Testis (tissue), 5 donors: ENCODE measurements around the gene NOSIP. TPM values are rescaled to one million over a fixed set of nuclear protein-coding genes. Genes with fewer than 3 reads are reported as not detected.
"Not testable (repeated sequence)": the region's sequence is repeated elsewhere in the genome, so short reads cannot be mapped to it uniquely, and the experiment has no call there.

Source experiments
- DNase-seq: peaks from one replicate; pipeline ENCODE4 v3.0.0-alpha.2; 2019
- H3K27ac ChIP-seq, 2 donors: fragments of 200-600 bp; sonication (generic); one replicate each; pipeline ENCODE4 v1.5.1; 2019
- H3K27me3 ChIP-seq: fragments of 200-600 bp; sonication (generic); one replicate; pipeline ENCODE4 v1.5.1; 2019
- H3K36me3 ChIP-seq: fragments of 200-600 bp; sonication (generic); one replicate; pipeline ENCODE4 v1.5.1; 2017; ENCODE audit warnings: low read depth; ENCODE audit errors: missing control alignments
- H3K4me1 ChIP-seq: fragments of 200-600 bp; sonication (generic); one replicate; pipeline ENCODE4 v1.5.1; 2019
- H3K4me3 ChIP-seq, 2 donors: fragments of 200-600 bp; sonication (generic); one replicate each; pipeline ENCODE4 v1.5.1; 2017 to 2019
- H3K9me3 ChIP-seq: fragments of 200-600 bp; sonication (generic); one replicate; pipeline ENCODE4 v1.5.1; 2017
- CTCF ChIP-seq, 3 experiments: fragments of 450-650 bp in 2 of 3; fragments of 200-600 bp in 1 of 3; sonication (generic) in 1 of 3; IDR thresholded peaks; one replicate each; pipeline ENCODE4 v1.5.1; 2016 to 2019; ENCODE audit warnings: antibody characterized with exemption in 3 of 3, mild to moderate bottlenecking in 2 of 3, moderate library complexity in 1 of 3
- POLR2A ChIP-seq: fragments of 450-650 bp; IDR thresholded peaks from one replicate; pipeline ENCODE4 v1.6.1; 2017; ENCODE audit warnings: antibody characterized with exemption, mild to moderate bottlenecking, moderate library complexity
- WGBS, 2 donors: methylation state at CpG; one replicate each; pipeline ENCODE4 v1.1.5; 2018; 5-methylcytosine and 5-hydroxymethylcytosine counted together
- intact Hi-C: fragments of 100-400 bp; cut with DNase I; formaldehyde crosslinking; loops from one replicate; pipeline ENCODE4 v1.15.1; 2023; ENCODE audit warnings: low total_unique reads
- long read RNA-seq, 2 donors: transcript quantifications; one replicate each; lab custom pipeline, GENCODE V29; 2026
- polyA plus RNA-seq: library from polyadenylated mRNA; stranded (reverse); fragments of 350-450 nt; fragmentation: Illumina TruSeq; extraction: RNeasy Lipid Tissue Mini Kit (QIAGEN cat#74804); gene quantifications from one replicate; pipeline ENCODE4 v1.2.3, GENCODE V29; 2014; ENCODE audit warnings: low read depth, low replicate concordance; ENCODE audit not compliant: insufficient read depth
- total RNA-seq, 2 donors: library from RNA; depleted of rRNA; stranded (reverse); fragments of >200 nt; gene quantifications; one replicate each; pipeline ENCODE4 v1.2.3, GENCODE V29; 2016

The NOSIP gene
- total RNA-seq (100 to 1,000 TPM; 145 to 151 TPM), polyA plus RNA-seq (241 TPM)
- long read RNA-seq, donor 1, transcript NOSIP-204 (9 exons, 1,005 nt), result major isoform, 23 of 24 reads
- long read RNA-seq, donor 1, partial matches to known transcripts, result 0 of 24 reads
- long read RNA-seq, donor 1, other reads (novel, unspliced or antisense), result 0 of 24 reads
- long read RNA-seq, donor 2, transcript NOSIP-204 (9 exons, 1,005 nt), result major isoform, 18 of 24 reads
- long read RNA-seq, donor 2, partial matches to known transcripts, result 6 of 24 reads
- long read RNA-seq, donor 2, other reads (novel, unspliced or antisense), result 0 of 24 reads

GRCh38 chr19:49580264-49581006 lies at the start of gene NOSIP:
Gene NOSIP, minus strand, starts transcription at chr19:49580556. Its CDS starts 19,865 bp downstream, at chr19:49560691.
- Histone ChIP-seq H3K36me3 (no peaks in the 10 kb centered on the region), H3K9me3 (no peaks in the 10 kb centered on the region), H3K27ac (peak within 1 kb of the TSS in 1 of 2 donors; percentile 65), H3K27me3 (no peaks in the 10 kb centered on the region), H3K4me3 (peak within 1 kb of the TSS; percentile 71 to 77), H3K4me1 (peaks cover 8% of the 10 kb centered on the region)
- TF ChIP-seq POLR2A (peak; percentile 88), CTCF (IDR thresholded peaks at IDR 0.05) (peak in 1 of 3 experiments; percentile 13)
- intact Hi-C loops, result no loop called here
- peak; percentile 98 for DNase-seq
- WGBS, 2 donors, result 2% methylated on average over 31 of the region's 31 CpGs

GRCh38 chr19:49629659-49630058 lies 49.3 kb upstream of the NOSIP start:
- WGBS, 2 donors, result 80 to 84% methylated on average over 8 to 9 of the region's 9 CpGs
- Histone ChIP-seq H3K4me1 (peaks cover 6% of the 10 kb centered on the region), H3K9me3 (no peaks in the 10 kb centered on the region), H3K4me3 (no peak overlapping the region), H3K27ac (peak overlapping the region in 1 of 2 donors; percentile 19), H3K36me3 (peaks cover 4% of the 10 kb centered on the region), H3K27me3 (no peaks in the 10 kb centered on the region)
- intact Hi-C loops, result no loop called here
- DNase-seq, result no peak
- TF ChIP-seq CTCF (IDR thresholded peaks at IDR 0.05), result no peak
- no peak for TF ChIP-seq POLR2A

GRCh38 chr19:49626226-49626625 lies 45.9 kb upstream of the NOSIP start:
- H3K27me3 ChIP-seq, result no peaks in the 10 kb centered on the region
- TF ChIP-seq POLR2A (no peak), CTCF (IDR thresholded peaks at IDR 0.05) (no peak)
- DNase-seq, result no peak
- no peaks in the 10 kb centered on the region for H3K9me3 ChIP-seq
- 82 to 85% methylated on average over 11 of the region's 11 CpGs for WGBS, 2 donors
- H3K27ac ChIP-seq, result no peak overlapping the region
- intact Hi-C loops, result no loop called here
- no peak overlapping the region for H3K4me3 ChIP-seq
- peaks cover 6% of the 10 kb centered on the region for H3K4me1 ChIP-seq
- peaks cover 4% of the 10 kb centered on the region for H3K36me3 ChIP-seq

DNA sequence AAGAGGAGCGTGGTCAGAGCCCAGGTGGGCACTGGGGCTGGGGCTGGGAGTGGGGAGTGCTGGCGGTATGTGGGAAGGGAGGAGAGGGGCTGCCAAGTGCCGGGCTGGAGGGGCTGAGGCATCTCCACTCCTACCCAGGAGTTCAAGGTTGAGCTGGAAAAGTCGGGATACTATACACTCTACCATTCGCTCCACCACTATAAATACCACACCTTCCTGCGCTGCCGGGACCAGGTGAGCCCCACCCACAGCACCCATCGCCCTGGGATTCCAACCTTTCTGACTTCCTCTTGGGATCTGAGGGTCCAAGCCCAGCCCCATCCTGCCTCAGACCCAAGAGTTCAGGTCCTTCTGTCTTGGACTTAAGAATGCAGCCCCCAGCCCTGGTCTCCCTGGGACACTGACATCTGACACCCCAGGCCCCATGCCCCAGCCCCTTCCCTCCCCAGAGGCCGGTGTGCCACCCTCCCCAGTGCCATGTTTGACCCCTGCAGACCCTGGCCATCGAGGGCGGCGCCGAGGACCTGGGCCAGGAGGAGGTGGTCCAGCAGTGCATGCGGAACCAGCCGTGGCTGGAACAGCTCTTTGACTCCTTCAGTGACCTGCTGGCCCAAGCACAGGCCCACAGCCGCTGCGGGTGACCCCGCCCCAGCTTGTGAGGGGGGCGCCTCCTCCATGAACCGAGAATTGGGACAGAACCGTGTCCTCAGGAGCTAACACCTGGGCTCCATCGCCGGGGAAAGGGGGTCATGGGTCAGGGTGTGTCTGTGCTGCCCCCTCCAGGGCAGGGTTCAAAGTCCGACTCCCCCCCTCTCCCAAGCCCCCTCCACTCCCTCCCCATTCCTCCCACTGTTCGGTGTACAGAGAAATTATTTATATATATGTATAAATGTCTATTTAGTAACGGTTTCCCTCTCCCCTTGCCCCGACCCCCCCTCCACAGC lies 44.9 kb upstream of the NOSIP start:
- H3K4me3 ChIP-seq, result no peak overlapping the region
- no peak overlapping the region for H3K27ac ChIP-seq
- peaks cover 4% of the 10 kb centered on the region for H3K36me3 ChIP-seq
- no peaks in the 10 kb centered on the region for H3K4me1 ChIP-seq
- 65 to 76% methylated on average over 15 to 27 of the region's 27 CpGs for WGBS, 2 donors
- no peaks in the 10 kb centered on the region for H3K9me3 ChIP-seq
- H3K27me3 ChIP-seq, result no peaks in the 10 kb centered on the region
- intact Hi-C loops, result no loop called here
- TF ChIP-seq CTCF (IDR thresholded peaks at IDR 0.05) (no peak), POLR2A (no peak)
- no peak for DNase-seq

GRCh38 chr19:49617860-49618259 lies 37.5 kb upstream of the NOSIP start:
- H3K36me3 ChIP-seq, intact Hi-C loops, H3K9me3 ChIP-seq, H3K27me3 ChIP-seq, DNase-seq, H3K4me1 ChIP-seq, H3K4me3 ChIP-seq, H3K27ac ChIP-seq: not testable (repeated sequence)
- 90 to 96% methylated on average over 13 of the region's 13 CpGs for WGBS, 2 donors
